ENCODE results near the gene JDP2. TPM values are rescaled to one million over a fixed set of nuclear protein-coding genes. Genes with fewer than 3 reads are reported as not detected.
A peak's percentile ranks its signal among the peaks of the same experiment; 100 is the strongest.

The JDP2 gene
- total and polyA plus RNA-seq, 8 donors: 6.6 to 25.8 (median 11.3) TPM

DNA sequence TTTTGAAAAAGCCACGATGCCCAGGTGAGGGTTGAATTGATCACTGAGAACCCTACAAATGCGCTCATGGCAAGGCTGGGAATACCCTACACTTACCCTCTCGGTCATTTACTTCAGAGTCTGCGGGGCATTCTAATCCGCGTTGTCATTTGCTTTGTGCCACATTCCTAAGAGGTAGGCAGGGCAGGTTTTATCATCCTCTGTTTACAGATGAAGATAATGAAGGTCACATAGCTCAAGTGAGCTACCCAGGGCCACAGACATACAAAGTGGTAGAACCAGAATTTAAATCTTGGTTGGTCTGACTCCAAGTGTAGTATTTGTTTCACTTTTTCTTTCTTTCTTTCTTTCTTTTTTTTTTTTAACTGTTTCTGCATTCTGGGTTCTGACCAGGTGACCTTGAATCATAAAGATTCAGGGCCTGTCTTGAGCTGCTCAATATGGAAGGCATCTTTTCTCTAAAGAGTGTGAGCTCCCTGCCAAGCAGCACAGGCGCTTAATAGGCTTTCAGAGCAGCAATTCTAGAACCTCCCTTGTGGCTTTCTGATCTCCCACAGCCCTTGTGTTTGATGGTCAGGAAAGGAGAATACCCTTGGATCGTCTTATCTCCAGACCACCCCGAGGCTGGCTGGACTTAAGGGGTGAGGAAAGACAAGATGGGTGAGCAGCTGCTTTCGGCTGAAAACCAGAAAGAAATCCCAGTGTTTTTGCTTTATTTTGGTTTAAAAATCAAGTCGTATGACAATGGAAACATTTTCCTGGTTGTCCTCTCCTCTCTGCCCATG is 93.8 kb downstream of the JDP2 start:
- FAIRE-seq: no peak
- 29 to 32% methylated on average over 11 of the region's 11 CpGs for WGBS, 2 donors
- H3K36me3 ChIP-seq: no peaks in the 10 kb centered on the region
- TF ChIP-seq, protein P1, sequence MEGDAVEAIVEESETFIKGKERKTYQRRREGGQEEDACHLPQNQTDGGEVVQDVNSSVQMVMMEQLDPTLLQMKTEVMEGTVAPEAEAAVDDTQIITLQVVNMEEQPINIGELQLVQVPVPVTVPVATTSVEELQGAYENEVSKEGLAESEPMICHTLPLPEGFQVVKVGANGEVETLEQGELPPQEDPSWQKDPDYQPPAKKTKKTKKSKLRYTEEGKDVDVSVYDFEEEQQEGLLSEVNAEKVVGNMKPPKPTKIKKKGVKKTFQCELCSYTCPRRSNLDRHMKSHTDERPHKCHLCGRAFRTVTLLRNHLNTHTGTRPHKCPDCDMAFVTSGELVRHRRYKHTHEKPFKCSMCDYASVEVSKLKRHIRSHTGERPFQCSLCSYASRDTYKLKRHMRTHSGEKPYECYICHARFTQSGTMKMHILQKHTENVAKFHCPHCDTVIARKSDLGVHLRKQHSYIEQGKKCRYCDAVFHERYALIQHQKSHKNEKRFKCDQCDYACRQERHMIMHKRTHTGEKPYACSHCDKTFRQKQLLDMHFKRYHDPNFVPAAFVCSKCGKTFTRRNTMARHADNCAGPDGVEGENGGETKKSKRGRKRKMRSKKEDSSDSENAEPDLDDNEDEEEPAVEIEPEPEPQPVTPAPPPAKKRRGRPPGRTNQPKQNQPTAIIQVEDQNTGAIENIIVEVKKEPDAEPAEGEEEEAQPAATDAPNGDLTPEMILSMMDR (IDR thresholded peaks at IDR 0.05): no peak
- H3K4me3 ChIP-seq: peak overlapping the region in 1 of 4 donors; percentile 34
- no peaks in the 10 kb centered on the region for H3K9me3 ChIP-seq
- peak; percentile 55 to 84 (median 75) for ATAC-seq
- peaks cover 0 to 8% (median 0%) of the 10 kb centered on the region in 3 donors for H3K4me1 ChIP-seq
- peak overlapping the region in 1 of 4 donors; percentile 57 for H3K27ac ChIP-seq
- H3K27me3 ChIP-seq: no peaks in the 10 kb centered on the region
- intact Hi-C loops (cut with DNase I): no loop called here
- no peak for DNase-seq

DNA sequence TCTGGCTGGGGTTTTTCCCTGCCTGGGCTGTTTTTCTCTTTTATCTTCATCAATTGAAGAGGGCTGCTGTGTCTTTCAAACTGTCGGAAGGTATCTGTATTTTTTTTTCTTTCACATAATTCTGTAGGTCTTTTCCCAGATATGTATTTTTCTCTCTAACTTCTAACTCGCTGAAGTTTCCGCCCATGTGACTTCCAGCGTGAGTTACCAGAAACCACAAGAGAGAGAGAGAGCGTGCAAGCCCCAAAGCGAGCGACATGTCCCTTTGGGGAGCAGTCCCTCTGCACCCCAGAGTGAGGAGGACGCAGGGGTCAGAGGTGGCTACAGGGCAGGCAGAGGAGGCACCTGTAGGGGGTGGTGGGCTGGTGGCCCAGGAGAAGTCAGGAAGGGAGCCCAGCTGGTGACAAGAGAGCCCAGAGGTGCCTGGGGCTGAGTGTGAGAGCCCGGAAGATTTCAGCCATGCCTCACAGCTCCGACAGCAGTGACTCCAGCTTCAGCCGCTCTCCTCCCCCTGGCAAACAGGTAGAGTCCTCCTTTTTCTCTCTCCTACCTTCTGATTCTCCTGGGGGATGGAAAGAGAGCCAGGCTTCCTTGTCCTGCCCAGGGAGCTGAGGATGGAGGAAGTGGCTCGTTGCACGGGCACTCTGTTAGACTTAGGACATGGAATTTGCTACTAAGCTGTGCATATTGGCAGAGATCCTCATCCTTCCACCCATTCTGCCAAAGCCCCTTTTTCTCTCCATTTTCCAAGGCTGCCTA is 94.6 kb downstream of the JDP2 start, which contains the start of gene BATF:
Gene BATF (plus strand): TSS at position 246 of the 759 bp plus-strand sequence. CDS start 214 bp downstream, at position 460.
- H3K27ac ChIP-seq: peak within 1 kb of the TSS in 1 of 4 donors; percentile 57
- no peaks in the 10 kb centered on the region for H3K27me3 ChIP-seq
- DNase-seq: peak in 1 of 6 donors; percentile 28
- peak within 1 kb of the TSS in 1 of 4 donors; percentile 34 for H3K4me3 ChIP-seq
- FAIRE-seq: no peak
- H3K4me1 ChIP-seq: peaks cover 0 to 8% (median 0%) of the 10 kb centered on the region in 3 donors
- H3K36me3 ChIP-seq: no peaks in the 10 kb centered on the region
- WGBS, 2 donors: 66 to 67% methylated on average over 13 of the region's 13 CpGs
- intact Hi-C loops (cut with DNase I): no loop called here
- H3K9me3 ChIP-seq: no peaks in the 10 kb centered on the region
- TF ChIP-seq, protein P1 (IDR thresholded peaks at IDR 0.05): no peak
- peak in 3 of 4 donors; percentile 44 to 59 (median 56) for ATAC-seq

GRCh38 chr14:75522983-75523318 is 95.1 kb downstream of the JDP2 start:
- WGBS, 2 donors: 80 to 85% methylated on average over 1 of the region's 1 CpG
- DNase-seq: no peak
- intact Hi-C loops (cut with DNase I): no loop called here
- Histone ChIP-seq H3K4me3 (peak overlapping the region in 1 of 4 donors; percentile 34), H3K27me3 (no peaks in the 10 kb centered on the region), H3K9me3 (no peaks in the 10 kb centered on the region), H3K27ac (no peak overlapping the region), H3K36me3 (no peaks in the 10 kb centered on the region), H3K4me1 (peaks cover 0 to 8% (median 0%) of the 10 kb centered on the region in 3 donors)
- ATAC-seq: no peak
- no peak for FAIRE-seq
- TF ChIP-seq, protein P1 (IDR thresholded peaks at IDR 0.05): no peak

Other genes with a start within 250 kb of the JDP2 start
- gene FOS, start 149.2 kb upstream of the JDP2 start, total RNA-seq: 100 to 1,000 TPM in 2 of 6 donors, 10 to 100 TPM in 4; 56.4 to 209 (median 81.4) TPM
- 100 to 1,000 TPM; 103 to 303 TPM for gene FOS, start 149.2 kb upstream of the JDP2 start, polyA plus RNA-seq
- 1 to 10 TPM in 1 of 6 donors, under 1 TPM in 4, not detected in 1; 0.28 to 1.7 (median 0.63) TPM for gene BATF, start 94.4 kb downstream of the JDP2 start, total RNA-seq
- gene BATF, start 94.4 kb downstream of the JDP2 start, polyA plus RNA-seq: 1 to 10 TPM; 1.2 to 1.7 TPM
- gene FLVCR2, start 150.6 kb downstream of the JDP2 start, total RNA-seq: 1 to 10 TPM; 1.3 to 6.3 (median 2.9) TPM
- under 1 TPM; 0.33 to 0.42 TPM for gene FLVCR2, start 150.6 kb downstream of the JDP2 start, polyA plus RNA-seq
- gene ERG28, start 232.9 kb downstream of the JDP2 start, total RNA-seq: 1 to 10 TPM; 4.2 to 9.5 (median 6.5) TPM
- 10 to 100 TPM in 1 of 2 donors, 1 to 10 TPM in 1; 9.7 to 13.2 TPM for gene ERG28, start 232.9 kb downstream of the JDP2 start, polyA plus RNA-seq
- 10 to 100 TPM; 11.0 to 22.6 (median 13.8) TPM for gene TTLL5, start 233.2 kb downstream of the JDP2 start, total RNA-seq
- 1 to 10 TPM; 7.6 to 8.1 TPM for gene TTLL5, start 233.2 kb downstream of the JDP2 start, polyA plus RNA-seq